NCI-H128 (cell line): ENCODE results near the gene RIPOR3.
"Not testable (repeated sequence)": the region's sequence is repeated elsewhere in the genome, so short reads cannot be mapped to it uniquely, and the experiment has no call there.

Experiments
- DNase-seq: peaks from one replicate; lab custom pipeline; 2025; ENCODE audit not compliant: unreplicated experiment; lab: John Stamatoyannopoulos, UW

RIPOR3 gene

DNA sequence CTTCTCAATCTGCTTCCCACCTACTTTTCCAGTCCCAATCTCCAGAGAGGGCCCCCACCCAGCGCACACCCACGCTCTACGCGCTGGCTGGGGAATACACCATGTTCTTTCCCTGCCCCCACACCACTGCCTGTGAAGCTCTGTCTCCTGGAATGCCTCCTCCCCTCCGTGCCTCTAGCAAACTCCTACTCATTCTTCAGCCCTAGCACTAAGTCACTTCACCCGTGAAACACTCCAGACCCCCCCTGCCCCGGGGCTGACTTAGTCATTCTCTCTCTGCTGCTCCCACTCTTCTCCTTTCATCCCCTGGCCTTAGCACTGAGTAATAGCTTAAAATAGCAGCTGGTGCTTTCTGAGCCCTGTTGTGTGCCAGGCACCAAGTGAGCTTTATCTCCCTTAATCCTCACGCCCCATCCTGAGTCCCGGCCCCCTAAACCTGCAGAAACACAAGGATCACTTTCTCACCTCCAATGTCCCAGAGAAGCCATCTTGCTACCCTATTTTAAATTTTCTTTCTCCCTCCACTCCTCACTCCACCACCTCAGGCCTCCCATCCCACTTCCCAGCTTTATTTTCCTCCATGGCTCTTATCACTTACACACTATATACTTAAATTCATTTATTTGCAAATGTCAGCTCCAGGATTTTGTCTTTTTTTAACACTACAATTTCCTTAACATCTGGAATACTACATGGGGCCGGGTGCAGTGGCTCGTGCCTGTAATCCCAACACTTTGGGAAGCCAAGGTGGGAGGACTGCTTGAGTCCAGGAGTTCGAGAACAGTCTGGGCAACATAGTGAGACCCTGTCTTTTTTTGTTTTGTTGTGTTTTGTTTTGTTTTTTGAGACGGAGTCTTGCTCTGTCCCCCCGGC lies 33.7 kb upstream of the RIPOR3 start:
- DNase-seq: no peak

GRCh38 chr20:50724112-50724725 lies 32.9 kb upstream of the RIPOR3 start:
- no peak for DNase-seq

GRCh38 chr20:50723672-50724071 lies 32.3 kb upstream of the RIPOR3 start:
- DNase-seq: no peak

DNA sequence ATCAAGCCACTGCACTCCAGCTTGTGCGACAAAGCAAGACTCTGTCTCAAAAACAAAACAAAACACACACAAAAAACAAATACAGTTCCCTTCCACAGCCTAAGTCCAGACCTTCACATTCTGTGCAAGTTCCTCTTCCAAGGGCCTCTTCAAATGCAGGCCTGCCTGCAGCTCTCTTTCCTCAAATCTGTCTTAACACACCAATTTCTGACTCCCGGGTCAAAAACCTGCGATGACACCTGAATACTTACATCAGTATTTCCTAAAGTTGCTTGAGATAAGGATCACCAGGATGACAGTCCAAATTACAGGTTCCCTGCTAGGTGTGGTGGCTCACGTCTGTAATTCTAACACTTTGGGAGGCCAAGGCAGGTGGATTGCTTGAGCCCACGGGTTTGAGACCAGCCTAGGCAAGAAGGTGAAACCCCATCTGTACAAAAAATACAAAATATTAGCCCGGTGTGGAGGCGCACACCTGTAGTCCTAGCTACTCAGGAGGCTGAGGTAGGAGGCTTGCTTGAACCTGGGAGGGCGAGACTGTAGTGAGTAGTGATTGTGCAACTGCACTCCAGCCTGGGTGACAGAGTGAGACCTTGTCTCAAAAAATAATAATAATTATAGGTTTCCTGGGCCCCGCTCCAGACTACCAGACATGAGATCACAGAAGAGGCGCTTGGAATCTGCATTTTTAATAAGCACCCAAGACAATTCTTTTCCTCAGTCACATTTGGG lies 31.2 kb upstream of the RIPOR3 start:
- no peak for DNase-seq

DNA sequence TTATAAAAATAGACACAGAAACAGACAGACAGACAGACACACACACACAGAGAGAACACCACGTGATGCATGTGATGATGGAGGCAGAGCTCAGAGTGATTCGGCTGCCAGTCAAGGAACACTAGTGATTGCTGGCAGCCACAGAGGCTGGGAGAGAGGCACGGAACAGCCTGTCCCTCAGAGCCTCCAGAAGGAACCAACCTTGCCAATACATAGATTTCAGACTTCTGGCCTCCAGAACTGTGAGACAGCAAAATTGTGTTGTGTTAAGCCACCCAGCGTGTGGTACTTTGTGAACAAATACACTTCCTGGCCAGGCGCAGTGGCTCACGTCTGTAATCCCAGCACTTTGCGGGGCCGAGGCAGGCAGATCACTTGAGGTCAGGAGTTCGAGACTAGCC lies 30.5 kb upstream of the RIPOR3 start:
- no peak for DNase-seq

DNA sequence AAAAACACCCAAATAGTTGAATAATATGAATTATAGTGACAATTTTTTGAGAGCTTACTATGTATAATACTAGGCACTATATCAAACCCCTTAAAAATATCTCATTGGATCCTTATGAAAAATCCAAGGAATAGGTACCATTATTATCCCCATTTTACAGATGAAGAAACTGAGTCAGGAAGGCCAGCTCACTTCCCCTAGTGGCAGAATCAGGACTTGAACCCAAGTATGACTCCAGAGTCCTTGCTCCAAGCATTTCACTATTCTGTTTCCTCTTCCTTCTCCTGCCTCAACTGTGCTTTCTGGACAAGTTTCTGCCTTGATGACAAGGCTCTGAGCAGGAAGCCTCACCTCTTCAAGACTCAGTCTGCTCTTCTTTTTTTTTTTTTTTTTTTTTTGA lies 29.2 kb upstream of the RIPOR3 start:
- no peak for DNase-seq

DNA sequence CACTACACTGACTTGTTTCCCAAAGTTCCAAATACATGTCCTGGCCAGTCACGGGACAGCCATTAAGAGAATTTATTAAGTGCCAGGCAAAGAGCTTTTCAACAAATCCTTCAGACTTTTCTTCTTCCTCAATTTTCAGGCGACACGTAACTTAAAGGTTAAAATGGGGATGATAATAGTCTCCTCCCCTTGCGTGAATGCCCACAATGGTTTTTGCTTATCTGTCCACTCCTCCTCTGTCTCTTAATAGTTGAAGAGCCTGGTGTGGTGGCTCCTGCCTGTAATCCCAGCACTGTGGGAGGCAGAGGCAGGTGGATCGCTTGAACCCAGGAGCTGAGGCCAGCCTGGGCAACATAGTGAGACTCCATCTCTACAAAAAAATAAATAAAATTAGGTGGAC lies 28.7 kb upstream of the RIPOR3 start:
- DNase-seq: no peak

GRCh38 chr20:50719328-50719727 lies 28.0 kb upstream of the RIPOR3 start:
- DNase-seq: no peak

DNA sequence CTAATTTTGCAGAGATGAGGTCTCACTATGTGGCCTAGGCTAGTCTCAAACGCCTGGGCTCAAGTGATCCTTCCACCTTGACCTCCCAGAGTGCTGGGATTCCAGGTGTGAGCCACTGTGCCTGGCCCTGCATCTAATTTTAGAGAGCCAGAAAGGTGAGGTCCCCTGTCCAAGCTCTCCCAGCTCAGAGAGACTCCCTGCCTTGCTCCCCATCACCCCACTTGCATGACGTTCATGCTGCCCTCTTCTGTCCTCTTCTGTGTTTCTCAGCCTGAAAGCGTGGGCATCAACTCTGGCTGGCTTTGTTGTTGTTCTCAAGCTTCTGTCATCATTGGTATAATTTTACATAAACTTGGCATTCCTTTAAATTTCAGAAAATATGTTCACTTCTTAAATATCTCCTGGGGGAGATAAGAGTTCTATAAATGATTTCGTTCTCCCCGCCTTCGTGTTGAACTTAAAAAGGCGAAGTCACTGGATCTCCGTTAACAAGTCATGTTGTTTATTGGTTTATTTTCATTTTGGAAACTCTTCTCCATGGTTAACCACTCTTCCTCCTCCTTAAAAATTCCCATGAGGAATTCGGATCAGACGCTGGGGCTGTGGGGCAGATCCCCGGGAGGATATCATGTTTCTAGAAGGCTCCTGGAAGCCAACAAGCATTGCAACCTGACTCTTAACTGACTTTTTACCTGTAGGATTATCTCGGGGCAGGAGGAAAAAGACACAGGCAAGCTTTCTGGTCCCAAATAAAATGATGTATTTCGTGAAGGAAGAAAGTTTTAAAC lies 26.8 kb upstream of the RIPOR3 start:
- DNase-seq: no peak

DNA sequence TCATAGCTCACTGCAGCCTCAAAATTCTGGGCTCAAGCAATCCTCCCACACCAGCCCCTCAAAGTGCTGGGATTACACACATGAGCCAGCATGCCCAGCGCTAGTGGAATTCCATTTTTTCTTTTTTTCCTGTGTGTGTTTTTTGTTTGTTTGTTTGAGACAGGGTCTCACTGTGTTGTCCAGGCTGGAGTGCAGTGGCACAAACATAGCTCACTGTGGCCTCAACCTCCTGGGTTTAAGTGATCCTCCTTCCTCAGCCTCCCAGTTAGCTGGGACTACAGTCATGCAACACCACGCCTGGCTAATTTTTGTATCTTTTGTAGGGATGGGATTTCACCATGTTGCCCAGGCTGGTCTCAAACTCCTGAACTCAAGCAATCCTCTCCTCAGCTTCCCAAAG lies 26.0 kb upstream of the RIPOR3 start:
- no peak for DNase-seq

GRCh38 chr20:50716518-50716917 lies 25.2 kb upstream of the RIPOR3 start:
- DNase-seq: no peak

GRCh38 chr20:50715694-50716093 lies 24.4 kb upstream of the RIPOR3 start:
- DNase-seq: no peak

GRCh38 chr20:50714426-50714825 lies 23.1 kb upstream of the RIPOR3 start:
- not testable (repeated sequence) for DNase-seq

DNA sequence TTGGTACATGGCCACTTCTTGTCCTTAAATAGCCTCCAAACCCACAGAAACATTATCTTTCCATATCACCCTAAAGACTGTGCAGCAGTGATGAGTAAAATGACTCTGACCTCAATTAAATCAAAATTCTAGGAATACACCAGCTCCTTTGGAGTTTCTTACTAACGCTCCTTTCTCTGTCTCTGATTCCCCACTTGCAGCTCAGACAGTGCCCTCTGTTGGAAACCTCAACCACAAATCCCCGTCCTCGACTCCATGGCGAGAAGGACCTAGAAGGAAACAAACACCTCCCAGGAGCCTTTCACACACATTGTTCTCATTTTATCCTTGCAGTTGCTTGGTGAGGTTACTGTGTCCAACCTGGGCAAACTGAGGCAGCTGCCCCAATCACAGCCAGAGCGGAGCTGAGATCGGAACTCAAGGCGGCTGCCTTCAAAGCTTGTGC lies 22.3 kb upstream of the RIPOR3 start:
- no peak for DNase-seq

DNA sequence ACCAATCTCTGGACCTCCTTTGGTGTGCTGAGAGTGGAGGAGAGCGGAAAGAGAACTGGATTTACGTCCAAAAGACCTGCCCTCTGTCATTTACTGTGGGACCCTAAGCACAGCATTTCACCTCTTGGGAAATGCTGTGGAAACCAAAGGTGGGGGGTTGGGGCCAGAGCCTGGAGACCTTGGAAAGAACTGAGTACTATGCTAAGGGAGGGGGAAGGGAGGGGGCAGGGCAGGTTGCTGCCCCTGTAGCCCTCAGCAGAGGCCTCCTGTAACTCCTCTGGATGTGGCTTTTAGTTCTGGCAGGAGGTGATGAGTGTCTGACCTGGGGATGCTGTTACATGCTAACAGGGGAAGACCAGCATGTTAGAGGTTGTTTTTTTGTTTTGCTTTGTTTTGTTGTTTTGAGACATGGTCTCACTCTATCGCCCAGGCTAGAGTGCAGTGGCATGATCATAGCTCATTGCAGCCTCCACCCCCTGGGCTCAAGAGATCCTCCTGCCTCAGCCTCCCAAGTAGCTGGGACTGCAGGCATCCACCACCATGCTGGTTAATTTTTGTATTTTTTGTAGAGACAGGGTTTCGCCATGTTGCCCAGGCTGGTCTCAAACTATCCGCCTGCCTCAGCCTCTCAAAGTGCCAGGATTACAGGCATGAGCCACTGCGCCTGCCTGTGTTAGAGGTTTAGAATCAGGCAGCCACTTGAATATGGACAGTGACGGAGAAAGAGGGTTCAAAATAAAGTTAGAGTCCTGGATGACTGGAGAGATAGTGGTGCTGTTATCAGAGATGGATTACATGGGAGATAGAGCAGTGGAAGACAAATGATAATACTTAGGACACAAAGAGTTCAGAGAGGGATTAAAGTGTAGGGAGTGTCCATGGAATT lies 21.7 kb upstream of the RIPOR3 start:
- DNase-seq: no peak

- no peak for DNase-seq
Observed at GRCh38 chr20:50711113-50711825, 19.9 kb upstream of the RIPOR3 start.

- no peak for DNase-seq
Observed at GRCh38 chr20:50710492-50711063, 19.2 kb upstream of the RIPOR3 start.

- DNase-seq: no peak
Observed at GRCh38 chr20:50709636-50709973, 18.3 kb upstream of the RIPOR3 start.
